Spleen (tissue), 11 donors: ENCODE measurements around the gene LHFPL3. TPM values are rescaled to one million over a fixed set of nuclear protein-coding genes. Genes with fewer than 3 reads are reported as not detected.
A peak's percentile ranks its signal among the peaks of the same experiment; 100 is the strongest.
"Not testable (repeated sequence)": the region's sequence is repeated elsewhere in the genome, so short reads cannot be mapped to it uniquely, and the experiment has no call there.

ENCODE experiments used
- DNase-seq: peaks from one replicate; pipeline ENCODE4 v3.0.0-alpha.2; 2020
- H3K27ac ChIP-seq, 8 donors: fragments of 200-600 bp; sonication (generic) in 7 of 8; 1 replicate in 4 of 8; 2 replicates in 4 of 8; pipeline versions ENCODE4 v1.5.0 to v1.8.0; 2016 to 2021; ENCODE audit warnings: inconsistent platforms in 4 of 8, mild to moderate bottlenecking in 4 of 8, moderate library complexity in 1 of 8
- H3K27me3 ChIP-seq, 7 donors: fragments of 200-600 bp; sonication (generic) in 6 of 7; replicated peaks in 1 of 7; 1 replicate in 4 of 7; 2 replicates in 3 of 7; pipeline versions ENCODE4 v1.5.0 to v1.8.0; 2016 to 2021; ENCODE audit warnings: inconsistent platforms in 3 of 7, mild to moderate bottlenecking in 1 of 7
- H3K36me3 ChIP-seq, 6 donors: fragments of 200-600 bp; sonication (generic) in 5 of 6; 1 replicate in 4 of 6; 2 replicates in 2 of 6; pipeline versions ENCODE4 v1.5.0 to v1.8.0; 2016 to 2021; ENCODE audit warnings: inconsistent platforms in 2 of 6
- H3K4me1 ChIP-seq, 6 donors: fragments of 200-600 bp; sonication (generic) in 5 of 6; 1 replicate in 3 of 6; 2 replicates in 3 of 6; pipeline versions ENCODE4 v1.5.0 to v1.8.0; 2016 to 2021; ENCODE audit warnings: inconsistent platforms in 3 of 6
- H3K4me3 ChIP-seq, 8 donors: fragments of 200-600 bp; sonication (generic) in 7 of 8; 1 replicate in 4 of 8; 2 replicates in 4 of 8; pipeline versions ENCODE4 v1.5.0 to v1.8.0; 2016 to 2021; ENCODE audit warnings: inconsistent platforms in 4 of 8, mild to moderate bottlenecking in 4 of 8, moderate library complexity in 2 of 8
- H3K9me3 ChIP-seq, 8 donors: fragments of 200-600 bp; sonication (generic) in 7 of 8; 1 replicate in 4 of 8; 2 replicates in 4 of 8; pipeline versions ENCODE4 v1.5.0 to v1.8.0; 2016 to 2021; ENCODE audit warnings: inconsistent platforms in 4 of 8
- POLR2A ChIP-seq, 3 donors: fragments of 450-650 bp; IDR thresholded peaks; one replicate each; pipeline ENCODE4 v1.5.1; 2017; ENCODE audit warnings: antibody characterized with exemption in 3 of 3, mild to moderate bottlenecking in 1 of 3
- POLR2AphosphoS5 ChIP-seq, 3 donors: sonication (generic); formaldehyde crosslinking; IDR thresholded peaks; one replicate each; pipeline ENCODE4 v1.5.1; 2017; ENCODE audit warnings: antibody characterized with exemption in 3 of 3
- WGBS, 5 donors: extraction: QIAGEN DNeasy Blood & Tissue Kit in 3 of 5; methylation state at CpG; one replicate each; pipeline versions ENCODE4 v1.1.5 to v1.1.7; 2013 to 2018; 5-methylcytosine and 5-hydroxymethylcytosine counted together
- intact Hi-C: fragments of 100-400 bp; cut with DNase I; formaldehyde crosslinking; loops from one replicate; pipeline ENCODE4 v1.15.0; 2023; ENCODE audit warnings: low total_unique reads
- polyA plus RNA-seq, 3 donors: library from polyadenylated mRNA; stranded (reverse); fragments of 200-250 nt; gene quantifications; one replicate each; pipeline ENCODE4 v1.2.1, GENCODE V29; 2013
- total RNA-seq, 7 donors: library from RNA; depleted of rRNA in 3 of 7; stranded (reverse); fragments of >200 nt in 3 of 7; fragmentation: NEBNext Ultra II Directional in 4 of 7; extraction: Animal tissue kit (Norgen Biotek cat#: 25700) in 4 of 7; gene quantifications; one replicate each; pipeline versions ENCODE4 v1.1.0 to v1.2.1, GENCODE V29; 2016 to 2021
- TF ChIP-seq, protein P1 (sequence below), 11 experiments: fragments of 200-600 bp in 7 of 11; fragments of 450-650 bp in 4 of 11; sonication (generic) in 4 of 11; IDR thresholded peaks in 8 of 11; conservative IDR thresholded peaks in 3 of 11; 1 replicate in 7 of 11; 2 replicates in 4 of 11; pipeline versions ENCODE4 v1.4.0 to v1.8.0; 2016 to 2021; ENCODE audit warnings: antibody characterized with exemption in 11 of 11, inconsistent platforms in 4 of 11, mild to moderate bottlenecking in 1 of 11
- donor health status: healthy with polysubstance abuse.
- donor health status: DM: no; HTN: no; CAD: no; lungs with moderate emphysema.
- donor health status: DM: no; HTN: no; CAD: no.
- donor health status: Bipolar disorder and iron deficiency.
- donor health status: healthy.
- donor health status: DM: no; HTN: no; CAD: no.
- donor health status: DM: yes; HTN: yes; CAD: no.

LHFPL3 gene
- total and polyA plus RNA-seq, 10 donors, result 0.07 to 1.0 (median 0.20) TPM; not detected in 3

DNA sequence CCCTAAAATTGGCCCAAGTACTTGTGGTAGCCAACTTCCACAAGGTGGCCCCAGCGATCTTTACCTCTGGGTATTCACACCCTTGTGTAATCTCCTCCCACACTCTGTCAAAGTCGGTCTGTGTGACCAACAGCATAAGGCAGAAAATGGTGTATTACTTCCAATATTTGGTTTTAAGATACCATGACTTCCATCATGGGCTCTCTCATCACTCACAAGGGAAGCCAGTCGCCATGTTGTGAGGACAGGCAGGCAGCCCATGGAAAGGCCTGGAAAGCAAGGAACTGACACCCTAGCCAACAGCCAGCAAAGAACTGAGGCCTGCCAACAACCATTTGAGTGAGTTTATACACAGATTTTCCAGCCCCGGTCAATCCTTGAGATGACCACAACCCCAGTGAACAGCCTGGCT lies 594.6 kb downstream of the LHFPL3 start:
- TF ChIP-seq, protein P1, sequence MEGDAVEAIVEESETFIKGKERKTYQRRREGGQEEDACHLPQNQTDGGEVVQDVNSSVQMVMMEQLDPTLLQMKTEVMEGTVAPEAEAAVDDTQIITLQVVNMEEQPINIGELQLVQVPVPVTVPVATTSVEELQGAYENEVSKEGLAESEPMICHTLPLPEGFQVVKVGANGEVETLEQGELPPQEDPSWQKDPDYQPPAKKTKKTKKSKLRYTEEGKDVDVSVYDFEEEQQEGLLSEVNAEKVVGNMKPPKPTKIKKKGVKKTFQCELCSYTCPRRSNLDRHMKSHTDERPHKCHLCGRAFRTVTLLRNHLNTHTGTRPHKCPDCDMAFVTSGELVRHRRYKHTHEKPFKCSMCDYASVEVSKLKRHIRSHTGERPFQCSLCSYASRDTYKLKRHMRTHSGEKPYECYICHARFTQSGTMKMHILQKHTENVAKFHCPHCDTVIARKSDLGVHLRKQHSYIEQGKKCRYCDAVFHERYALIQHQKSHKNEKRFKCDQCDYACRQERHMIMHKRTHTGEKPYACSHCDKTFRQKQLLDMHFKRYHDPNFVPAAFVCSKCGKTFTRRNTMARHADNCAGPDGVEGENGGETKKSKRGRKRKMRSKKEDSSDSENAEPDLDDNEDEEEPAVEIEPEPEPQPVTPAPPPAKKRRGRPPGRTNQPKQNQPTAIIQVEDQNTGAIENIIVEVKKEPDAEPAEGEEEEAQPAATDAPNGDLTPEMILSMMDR (IDR thresholded peaks at IDR 0.05 in 8 of 11, conservative IDR thresholded peaks at IDR 0.05 in 3 of 11), result peak; percentile 38 to 80 (median 73)
- TF ChIP-seq POLR2A (IDR thresholded peaks at IDR 0.05), result no peak
- TF ChIP-seq POLR2AphosphoS5 (IDR thresholded peaks at IDR 0.05), result peak in 1 of 3 donors; percentile 83
- H3K36me3 ChIP-seq, result no peaks in the 10 kb centered on the region
- peak overlapping the region in 7 of 8 donors; percentile 56 to 80 (median 65) for H3K27ac ChIP-seq
- intact Hi-C loops, result no loop called here
- no peaks in the 10 kb centered on the region for H3K9me3 ChIP-seq
- no peak overlapping the region for H3K4me3 ChIP-seq
- H3K27me3 ChIP-seq, result no peaks in the 10 kb centered on the region
- peaks cover 0 to 24% (median 13%) of the 10 kb centered on the region in 6 donors for H3K4me1 ChIP-seq
- 23 to 35% (median 31%) methylated on average over 4 of the region's 4 CpGs for WGBS, 5 donors
- DNase-seq, result peak; percentile 85

DNA sequence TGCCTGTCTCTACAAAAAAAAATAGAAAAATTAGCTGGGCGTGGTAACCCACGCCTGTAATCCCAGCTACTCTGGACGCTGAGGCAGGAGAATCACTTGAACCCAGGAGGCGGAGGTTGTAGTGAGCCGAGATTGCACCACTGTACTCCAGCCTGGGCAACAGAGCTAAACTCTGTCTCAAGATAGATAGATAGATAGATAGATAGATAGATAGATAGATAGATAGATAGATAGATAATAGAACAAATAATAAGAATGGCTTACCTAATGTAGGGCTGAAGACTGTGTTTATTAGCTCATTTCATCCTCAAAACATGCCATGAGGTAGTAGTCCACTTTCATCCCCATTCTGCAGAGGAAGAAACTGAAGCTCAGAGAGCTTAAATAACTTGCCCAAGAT lies 597.8 kb downstream of the LHFPL3 start:
- H3K27me3 ChIP-seq, H3K27ac ChIP-seq, H3K9me3 ChIP-seq, intact Hi-C loops, H3K4me3 ChIP-seq, H3K36me3 ChIP-seq, DNase-seq: not testable (repeated sequence)
- 92 to 96% (median 95%) methylated on average over 5 of the region's 5 CpGs for WGBS, 5 donors
- peaks cover 6 to 41% (median 20%) of the 10 kb centered on the region in 6 donors for H3K4me1 ChIP-seq

DNA sequence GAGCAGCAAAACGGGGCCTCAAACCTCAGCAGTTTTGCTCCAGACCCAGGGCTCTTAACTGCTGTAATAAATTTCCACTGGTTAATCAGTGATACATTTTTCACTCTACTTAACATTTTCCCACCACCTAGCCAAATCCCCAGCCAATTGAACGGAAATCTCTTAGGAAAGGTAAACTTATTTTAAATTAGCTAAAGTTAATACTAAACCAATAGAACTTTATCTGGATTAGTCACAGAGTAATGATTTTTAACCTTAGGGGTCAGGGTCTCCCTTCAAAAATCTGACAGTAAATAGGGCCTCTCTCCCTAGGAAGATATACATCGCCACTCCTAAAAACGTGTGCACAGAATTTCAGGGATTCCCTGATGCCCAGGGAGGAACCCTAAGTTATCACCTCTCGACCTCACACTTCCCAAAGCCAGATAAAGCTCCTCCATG lies 598.2 kb downstream of the LHFPL3 start:
- H3K27ac ChIP-seq, result no peak overlapping the region
- no peaks in the 10 kb centered on the region for H3K9me3 ChIP-seq
- intact Hi-C loops, result no loop called here
- WGBS, 5 donors, result 83 to 88% (median 86%) methylated on average over 5 of the region's 5 CpGs
- TF ChIP-seq, protein P1 (IDR thresholded peaks at IDR 0.05 in 8 of 11, conservative IDR thresholded peaks at IDR 0.05 in 3 of 11), result no peak
- TF ChIP-seq POLR2A (IDR thresholded peaks at IDR 0.05) (no peak), POLR2AphosphoS5 (IDR thresholded peaks at IDR 0.05) (no peak)
- no peak overlapping the region for H3K4me3 ChIP-seq
- no peaks in the 10 kb centered on the region for H3K27me3 ChIP-seq
- no peaks in the 10 kb centered on the region for H3K36me3 ChIP-seq
- DNase-seq, result no peak
- H3K4me1 ChIP-seq, result peaks cover 8 to 45% (median 24%) of the 10 kb centered on the region in 6 donors

DNA sequence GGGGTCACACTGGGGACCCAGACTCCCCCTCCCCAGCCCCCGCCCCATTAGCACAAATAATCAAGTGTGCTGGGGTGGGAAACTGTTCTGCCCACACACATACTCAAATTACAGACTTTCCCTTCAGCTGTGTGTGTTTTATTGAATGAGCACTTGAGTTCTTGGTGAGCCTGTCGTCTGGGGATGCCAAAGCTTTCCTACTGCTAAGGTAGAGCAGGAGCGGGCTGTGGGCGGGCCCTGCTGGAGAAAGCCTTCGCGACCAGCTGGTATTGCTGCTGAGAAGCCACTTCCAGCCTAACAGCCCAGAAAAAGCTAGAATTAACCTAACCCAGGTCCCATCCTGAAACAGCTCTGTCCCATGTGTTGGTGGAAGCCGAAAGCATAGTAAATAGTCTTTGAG lies 598.7 kb downstream of the LHFPL3 start:
- WGBS, 5 donors, result 88 to 92% (median 88%) methylated on average over 7 of the region's 7 CpGs
- H3K4me1 ChIP-seq, result peaks cover 8 to 46% (median 27%) of the 10 kb centered on the region in 6 donors
- no peaks in the 10 kb centered on the region for H3K36me3 ChIP-seq
- no peaks in the 10 kb centered on the region for H3K27me3 ChIP-seq
- no peak for DNase-seq
- H3K4me3 ChIP-seq, result no peak overlapping the region
- H3K9me3 ChIP-seq, result no peaks in the 10 kb centered on the region
- no peak overlapping the region for H3K27ac ChIP-seq
- TF ChIP-seq POLR2A (IDR thresholded peaks at IDR 0.05) (no peak), POLR2AphosphoS5 (IDR thresholded peaks at IDR 0.05) (no peak)
- TF ChIP-seq, protein P1 (IDR thresholded peaks at IDR 0.05 in 8 of 11, conservative IDR thresholded peaks at IDR 0.05 in 3 of 11), result no peak
- intact Hi-C loops, result no loop called here
